ENCODE results near the gene NCAPG2.

Gene NCAPG2, protein sequence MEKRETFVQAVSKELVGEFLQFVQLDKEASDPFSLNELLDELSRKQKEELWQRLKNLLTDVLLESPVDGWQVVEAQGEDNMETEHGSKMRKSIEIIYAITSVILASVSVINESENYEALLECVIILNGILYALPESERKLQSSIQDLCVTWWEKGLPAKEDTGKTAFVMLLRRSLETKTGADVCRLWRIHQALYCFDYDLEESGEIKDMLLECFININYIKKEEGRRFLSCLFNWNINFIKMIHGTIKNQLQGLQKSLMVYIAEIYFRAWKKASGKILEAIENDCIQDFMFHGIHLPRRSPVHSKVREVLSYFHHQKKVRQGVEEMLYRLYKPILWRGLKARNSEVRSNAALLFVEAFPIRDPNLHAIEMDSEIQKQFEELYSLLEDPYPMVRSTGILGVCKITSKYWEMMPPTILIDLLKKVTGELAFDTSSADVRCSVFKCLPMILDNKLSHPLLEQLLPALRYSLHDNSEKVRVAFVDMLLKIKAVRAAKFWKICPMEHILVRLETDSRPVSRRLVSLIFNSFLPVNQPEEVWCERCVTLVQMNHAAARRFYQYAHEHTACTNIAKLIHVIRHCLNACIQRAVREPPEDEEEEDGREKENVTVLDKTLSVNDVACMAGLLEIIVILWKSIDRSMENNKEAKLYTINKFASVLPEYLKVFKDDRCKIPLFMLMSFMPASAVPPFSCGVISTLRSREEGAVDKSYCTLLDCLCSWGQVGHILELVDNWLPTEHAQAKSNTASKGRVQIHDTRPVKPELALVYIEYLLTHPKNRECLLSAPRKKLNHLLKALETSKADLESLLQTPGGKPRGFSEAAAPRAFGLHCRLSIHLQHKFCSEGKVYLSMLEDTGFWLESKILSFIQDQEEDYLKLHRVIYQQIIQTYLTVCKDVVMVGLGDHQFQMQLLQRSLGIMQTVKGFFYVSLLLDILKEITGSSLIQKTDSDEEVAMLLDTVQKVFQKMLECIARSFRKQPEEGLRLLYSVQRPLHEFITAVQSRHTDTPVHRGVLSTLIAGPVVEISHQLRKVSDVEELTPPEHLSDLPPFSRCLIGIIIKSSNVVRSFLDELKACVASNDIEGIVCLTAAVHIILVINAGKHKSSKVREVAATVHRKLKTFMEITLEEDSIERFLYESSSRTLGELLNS

DNA sequence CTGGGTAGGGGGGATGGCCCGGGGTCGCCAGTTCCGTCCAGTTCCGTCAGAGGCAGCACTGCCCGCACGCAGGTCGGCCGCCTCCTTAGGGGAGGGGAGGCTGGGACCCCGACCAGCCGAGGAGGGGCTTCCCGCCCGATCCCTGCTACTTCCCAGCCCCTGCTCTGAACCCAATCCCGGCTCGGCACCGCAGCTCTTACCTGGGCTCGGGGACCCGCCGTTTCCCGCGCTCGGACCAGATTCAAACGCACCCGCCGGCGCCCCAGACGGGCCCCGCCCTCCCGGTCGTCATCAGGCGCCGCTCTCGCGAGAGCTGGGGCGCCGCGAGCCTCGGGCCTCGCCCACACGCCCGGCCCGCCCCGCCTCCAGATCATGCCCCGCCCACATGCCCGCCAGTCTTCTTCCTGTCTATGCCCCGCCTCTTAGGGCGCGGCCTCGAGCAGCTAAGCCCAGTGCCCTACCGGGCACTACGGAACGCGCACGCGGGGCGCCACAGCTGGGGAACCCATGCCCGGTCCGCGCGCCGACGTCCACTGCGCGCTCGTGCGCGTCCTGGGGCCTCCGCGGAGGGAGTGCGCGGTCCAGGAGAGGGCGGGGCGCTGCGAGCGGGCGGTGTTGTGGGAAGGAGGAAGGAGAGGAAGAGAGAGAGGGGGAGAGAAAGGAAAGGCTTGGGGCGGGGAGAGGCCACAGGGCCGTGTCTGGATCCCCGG is at the start of gene NCAPG2:
TSS of gene NCAPG2 (minus strand) at position 281 of the 710 bp plus-strand sequence. CDS start 2,905 bp downstream, outside the sequence.
- DNase-seq, result peak; percentile 98

DNA sequence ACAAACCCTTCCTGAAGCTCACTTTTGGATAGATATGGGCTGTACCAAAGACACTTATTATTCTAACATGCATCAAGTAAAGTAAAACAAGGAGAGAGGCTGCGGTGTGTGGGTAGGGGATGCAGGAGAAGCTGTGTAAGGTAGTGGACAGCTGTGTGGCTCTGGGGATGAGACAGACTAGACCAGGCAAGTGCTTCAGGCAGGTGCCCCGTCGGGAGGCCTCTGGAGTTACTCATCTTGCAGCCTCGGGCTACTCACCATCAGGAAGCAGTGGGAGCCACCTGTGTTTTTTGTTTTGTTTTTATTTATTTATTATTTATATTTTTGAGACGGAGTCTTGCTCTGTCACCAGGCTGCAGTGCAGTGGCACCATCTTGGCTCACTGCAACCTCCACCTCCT is 49.3 kb upstream of the NCAPG2 start:
- DNase-seq, result no peak

DNA sequence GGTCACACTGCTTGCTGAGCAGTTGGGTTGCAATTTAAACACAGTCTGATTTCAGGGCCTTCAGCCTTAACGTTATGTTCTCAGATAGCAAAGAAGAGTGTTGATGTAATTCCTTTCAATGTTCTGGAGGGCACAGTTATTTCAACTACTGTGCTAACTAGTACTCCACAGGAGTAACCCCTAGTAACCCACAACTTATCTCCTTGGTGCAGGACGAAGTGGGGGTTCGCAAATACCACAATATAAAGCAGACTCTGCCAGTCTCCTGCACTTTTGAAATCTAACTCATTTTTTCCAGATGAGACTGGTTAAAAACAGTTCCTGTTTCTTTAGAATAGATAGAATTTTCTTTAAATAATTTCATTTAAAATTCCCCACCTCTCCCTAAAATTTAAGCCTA is 47.1 kb upstream of the NCAPG2 start:
- no peak for DNase-seq

DNA sequence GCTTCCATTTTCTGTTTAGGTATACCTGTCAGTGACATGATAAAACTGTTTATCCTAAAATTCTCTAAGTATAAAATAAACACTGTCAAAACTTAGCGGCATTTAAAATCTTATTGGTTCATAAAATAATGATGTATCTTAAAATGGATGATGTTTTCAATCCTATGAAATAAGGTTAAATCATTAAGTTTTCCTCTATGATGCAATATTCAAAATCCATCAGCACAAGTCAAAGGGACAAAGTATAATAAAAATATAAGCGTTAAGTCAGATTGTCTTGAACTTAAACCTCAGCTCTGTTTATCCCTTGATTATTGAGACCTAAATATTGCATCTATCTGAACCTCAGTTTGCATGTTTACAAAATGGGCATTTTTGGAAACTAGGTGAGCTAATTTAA is 46.6 kb upstream of the NCAPG2 start:
- DNase-seq, result no peak

DNA sequence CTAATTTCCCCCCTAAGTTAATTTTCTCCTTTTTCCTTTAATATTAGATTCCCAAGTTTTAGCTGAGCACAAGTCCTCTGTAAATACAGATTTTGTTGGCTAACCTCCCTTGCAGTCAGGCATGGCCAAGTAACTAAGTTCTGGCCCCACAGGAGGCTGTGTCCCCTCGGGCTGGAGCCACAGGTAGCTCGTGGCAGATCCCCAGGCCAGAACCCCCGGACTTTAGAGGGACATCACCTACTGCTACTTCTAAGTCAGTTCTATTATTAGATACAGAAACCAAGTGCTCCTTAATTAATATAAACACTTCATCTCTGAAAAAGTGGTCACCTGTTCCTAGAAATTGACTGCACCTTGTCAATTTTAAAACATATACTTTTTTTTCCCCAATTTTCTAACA is 46.1 kb upstream of the NCAPG2 start:
- DNase-seq, result no peak

DNA sequence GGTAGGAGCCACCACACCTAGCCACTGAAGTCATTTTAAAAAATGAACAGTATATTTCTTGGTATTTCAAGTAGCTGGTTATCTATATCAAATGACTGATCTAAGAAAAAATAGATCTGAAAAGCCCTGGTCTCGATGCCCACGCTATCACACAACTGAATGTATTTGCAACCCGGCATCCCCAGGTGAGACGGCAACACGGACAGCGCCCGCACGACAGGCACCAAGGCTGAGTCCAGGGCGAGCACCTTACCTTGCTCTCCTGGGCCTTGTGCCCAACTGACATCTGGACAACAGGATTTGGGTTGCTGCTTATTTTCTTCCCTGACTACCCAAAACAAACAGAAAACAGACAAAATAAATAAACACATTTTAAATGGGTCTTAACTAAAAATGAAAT is 44.8 kb upstream of the NCAPG2 start:
- no peak for DNase-seq

DNA sequence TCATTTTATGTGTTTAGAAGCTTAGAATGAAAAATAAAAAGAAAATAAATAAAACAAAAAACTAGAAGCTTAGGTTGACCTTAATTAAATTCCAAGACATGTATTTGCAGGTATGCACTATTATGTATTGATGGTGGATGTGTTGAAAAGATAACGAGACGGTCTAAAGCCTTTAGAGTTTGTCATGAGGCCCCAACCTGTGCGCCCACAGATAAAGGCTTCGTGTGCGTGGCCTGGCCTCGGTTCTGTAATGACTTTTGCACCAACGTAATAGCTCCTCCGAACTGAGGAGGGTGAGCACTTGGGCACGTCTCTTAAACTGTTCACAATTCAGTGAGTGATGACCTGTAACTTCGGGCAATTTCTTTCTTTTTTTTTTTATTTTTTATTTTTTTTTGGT is 43.7 kb upstream of the NCAPG2 start:
- no peak for DNase-seq

DNA sequence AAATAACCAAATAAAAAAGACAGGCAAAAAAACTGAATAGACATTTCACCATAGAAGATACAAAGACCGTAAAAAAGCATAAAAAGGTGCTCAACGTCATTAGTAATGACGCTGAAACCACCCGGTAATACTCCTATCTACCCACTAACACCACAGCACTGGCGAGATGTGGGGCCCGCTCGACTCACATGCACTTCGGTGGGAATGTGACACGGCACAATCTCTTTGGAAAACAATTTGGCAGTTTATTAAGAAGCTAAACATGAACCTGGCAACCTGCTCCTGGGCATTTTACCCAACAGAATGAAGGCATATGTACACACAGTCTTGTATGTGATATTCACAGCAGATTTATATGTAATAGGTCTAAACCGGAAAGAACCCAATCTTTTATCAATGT is 42.8 kb upstream of the NCAPG2 start:
- DNase-seq, result no peak

DNA sequence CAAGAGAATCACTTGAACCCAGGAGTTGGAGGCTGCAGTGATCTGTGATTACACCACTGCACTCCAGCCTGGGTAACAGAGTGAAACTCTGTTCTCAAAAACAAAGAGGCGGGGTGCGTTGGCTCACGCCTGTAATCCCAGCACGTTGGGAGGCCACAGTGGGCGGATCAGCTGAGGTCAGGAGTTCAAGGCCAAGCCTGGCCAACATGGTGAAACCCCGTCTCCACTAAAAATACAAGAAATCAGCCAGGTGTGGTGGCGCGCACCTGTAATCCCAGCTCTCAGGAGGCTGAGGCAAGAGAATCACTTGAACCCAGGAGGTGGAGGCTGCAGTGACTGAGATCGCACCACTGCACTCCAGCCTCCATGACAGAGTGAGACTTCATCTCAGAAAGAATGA is 42.4 kb upstream of the NCAPG2 start:
- DNase-seq, result no peak

DNA sequence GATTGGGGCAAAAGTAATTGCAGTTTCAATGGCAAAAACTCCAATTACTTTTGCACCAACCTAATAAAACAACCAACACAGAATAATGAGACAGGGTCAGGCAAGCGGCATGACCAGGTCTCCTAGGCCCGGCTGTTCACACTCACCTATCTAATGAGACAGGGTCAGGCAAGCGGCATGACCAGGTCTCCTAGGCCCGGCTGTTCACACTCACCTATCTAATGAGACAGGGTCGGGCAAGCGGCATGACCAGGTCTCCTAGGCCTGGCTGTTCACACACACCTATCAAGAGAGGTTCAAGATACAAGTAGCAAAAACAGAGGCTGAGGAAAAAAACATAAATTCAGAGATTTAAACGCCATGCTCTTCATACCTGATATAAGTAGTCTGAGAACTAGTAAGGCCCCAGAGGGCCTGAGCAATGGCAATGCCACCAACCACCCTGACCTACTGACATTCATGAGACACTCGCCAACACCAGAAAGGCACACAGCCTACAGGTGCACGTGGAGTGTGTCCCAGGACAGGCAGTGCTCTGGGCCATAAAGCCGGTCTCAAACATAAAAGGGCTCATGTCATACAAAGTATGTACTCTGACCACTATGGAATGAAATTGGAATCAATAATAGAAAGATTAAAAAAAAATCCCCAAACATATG is 40.6 kb upstream of the NCAPG2 start:
- DNase-seq, result no peak

DNA sequence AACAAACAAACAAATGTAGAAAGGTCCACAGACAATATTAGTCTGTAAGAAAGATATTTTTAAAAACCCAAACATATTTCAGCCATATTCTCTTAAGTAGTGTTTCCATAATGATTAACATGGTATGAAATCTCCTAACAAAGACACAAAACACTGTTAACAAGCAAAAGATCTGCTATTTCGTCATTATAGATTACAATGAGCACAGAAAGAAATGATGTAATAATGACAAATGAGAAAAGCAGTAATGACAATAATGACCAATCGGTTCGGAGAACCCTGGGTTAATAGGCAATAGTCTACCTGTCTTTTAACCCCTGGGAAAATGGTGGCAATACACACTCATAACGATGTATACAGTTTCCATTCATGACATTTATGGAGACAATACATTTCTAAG is 39.5 kb upstream of the NCAPG2 start:
- no peak for DNase-seq

DNA sequence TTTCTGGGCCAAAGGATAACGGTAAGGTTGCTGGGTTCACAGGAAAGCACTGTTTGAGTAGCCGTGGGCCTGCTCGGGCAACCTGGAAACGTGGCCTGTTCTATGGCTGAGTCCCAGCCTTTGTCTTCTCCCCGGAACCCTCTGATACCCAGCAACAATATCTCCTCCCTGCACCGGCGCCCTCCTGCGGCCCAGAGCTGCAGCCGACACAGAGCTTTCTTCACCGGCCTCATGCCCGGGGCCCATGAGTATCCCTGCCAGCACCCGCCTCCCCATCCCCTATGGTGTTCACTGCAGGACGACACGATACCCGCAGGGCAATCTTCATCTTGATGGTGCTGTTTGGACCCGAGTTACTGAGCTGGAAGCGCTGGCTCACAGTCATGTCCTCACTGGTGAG is 38.6 kb upstream of the NCAPG2 start:
- DNase-seq, result no peak

DNA sequence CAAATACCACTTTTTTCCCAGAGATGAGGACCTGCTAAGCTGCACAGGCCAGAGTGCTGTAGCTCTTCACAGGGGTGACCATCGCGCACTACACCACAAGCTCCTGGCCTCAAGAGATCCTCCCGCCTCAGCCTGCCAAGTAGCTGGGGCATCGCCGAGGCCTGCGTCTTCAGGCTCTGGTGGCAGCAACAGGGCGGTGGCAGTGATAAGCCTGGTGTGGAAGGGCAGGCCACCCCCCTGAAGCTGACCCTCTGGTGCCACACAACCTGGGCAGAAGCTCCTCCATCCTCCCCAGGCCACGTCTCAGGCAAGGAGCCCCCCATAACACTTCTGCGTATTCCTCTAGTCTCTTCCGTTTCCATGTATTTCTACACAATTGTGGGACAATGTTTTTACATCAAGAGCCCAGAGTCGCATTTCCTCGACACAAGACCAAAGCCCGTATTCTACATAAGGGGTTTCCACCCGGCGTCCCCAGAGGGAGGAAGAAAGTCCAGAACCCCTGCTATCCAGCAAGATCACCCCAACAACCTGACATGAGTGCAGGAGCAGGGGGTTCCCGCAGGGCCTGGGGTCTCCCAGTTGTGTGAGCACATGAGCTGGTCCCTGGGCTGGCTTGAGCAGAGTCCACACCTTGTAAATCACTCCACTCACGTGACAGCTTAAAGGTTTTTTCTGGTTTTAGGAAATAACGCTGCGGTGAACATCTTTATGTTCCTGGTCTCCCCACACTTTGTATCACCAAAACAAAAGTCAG is 37.6 kb upstream of the NCAPG2 start:
- DNase-seq, result no peak

DNA sequence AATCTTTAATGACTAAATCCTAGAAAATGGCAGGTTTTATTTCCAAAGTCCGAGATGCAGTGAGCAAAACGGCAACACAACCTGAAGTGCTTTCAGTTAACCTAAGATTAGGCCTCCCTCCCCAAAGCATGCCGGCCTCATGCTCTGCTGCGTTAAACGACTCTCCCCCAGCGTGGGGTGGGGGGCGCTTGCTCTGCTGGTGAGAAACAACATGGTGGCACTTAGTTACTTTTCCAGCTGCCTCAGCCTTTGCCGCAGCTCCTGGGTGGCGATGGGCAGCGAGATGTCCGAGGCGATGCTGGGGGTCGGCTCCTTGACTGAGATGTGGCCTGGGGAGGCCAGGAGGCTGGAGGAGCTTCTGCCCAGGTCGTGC is 36.7 kb upstream of the NCAPG2 start:
- no peak for DNase-seq

DNA sequence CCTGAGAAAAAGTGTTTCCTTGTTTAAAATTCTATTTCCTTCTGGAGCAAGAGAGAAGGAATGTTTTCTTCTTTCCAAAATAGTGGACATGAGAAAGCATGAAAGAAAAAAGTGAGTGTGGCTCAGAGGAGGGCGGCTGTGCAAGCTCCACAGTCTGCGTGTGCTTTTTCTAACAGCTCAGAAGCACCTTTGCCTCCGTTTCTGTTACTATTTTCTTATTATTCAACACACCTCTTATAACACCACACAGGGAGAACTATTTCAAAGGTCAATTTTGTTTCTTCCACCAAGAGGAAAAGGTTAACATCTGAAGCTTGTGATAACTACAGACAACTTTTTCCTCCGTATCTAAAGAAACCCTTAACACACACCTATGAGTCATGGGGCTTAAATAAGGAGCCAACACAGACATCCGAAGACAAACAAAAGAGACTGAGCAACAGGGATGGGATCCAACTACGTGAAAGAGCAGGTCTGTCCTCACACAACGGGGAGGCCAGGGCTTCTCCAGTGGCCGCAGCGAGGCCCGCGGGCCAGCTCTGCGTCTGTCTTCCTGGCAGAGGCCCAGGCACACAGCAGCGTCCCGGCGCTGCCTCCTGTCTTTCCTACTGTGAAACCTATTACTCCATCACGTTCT is 36.2 kb upstream of the NCAPG2 start:
- no peak for DNase-seq

DNA sequence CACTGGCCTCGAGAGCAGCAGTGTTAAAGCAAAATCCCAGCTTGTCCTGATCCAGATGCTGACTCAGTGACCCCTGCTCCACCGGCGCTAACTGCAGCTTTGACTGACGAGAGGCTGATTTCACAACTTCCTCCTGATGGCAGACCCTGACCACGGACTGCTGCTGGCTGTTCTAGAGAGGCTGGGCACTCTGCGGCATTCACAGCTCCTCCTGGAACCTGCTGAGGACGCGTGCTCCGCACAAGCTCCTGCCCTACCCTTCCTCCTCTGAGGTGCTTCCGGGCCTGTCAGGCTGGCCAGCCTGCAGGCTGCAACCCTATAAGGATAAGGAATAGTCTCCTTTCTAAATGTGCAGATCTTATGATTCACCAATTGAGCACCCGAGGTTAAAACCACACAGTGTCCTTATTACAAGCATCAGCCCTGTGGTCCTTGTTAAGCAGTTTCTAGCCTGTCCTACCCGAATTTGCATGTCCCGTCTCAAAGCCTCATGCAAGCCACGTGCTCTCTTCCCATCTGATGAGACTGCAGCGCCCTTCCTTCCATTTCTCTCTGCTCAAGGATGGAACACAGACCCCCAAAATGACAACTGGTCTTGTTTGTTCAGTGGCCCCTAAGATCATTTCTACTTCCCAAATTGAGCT is 35.5 kb upstream of the NCAPG2 start:
- DNase-seq, result no peak

DNA sequence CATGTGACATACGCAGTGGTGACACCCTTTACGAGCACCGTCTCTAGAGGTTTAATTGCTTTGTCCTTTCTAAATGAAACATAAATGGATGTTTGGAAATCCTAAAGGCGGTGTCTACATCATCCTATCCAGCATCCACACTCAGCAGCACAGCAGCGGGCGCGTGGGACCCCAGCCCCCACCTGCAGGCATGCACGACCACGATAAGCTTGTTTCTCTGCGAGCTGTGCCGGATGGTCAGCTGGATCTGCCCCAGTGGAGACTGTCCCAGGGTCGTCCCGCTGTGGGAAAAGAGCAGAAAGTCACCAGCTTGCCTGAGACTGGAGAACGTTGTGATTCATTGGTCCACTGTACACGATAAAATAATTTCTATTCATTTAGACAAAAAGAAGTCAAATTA is 34.2 kb upstream of the NCAPG2 start:
- DNase-seq, result no peak

DNA sequence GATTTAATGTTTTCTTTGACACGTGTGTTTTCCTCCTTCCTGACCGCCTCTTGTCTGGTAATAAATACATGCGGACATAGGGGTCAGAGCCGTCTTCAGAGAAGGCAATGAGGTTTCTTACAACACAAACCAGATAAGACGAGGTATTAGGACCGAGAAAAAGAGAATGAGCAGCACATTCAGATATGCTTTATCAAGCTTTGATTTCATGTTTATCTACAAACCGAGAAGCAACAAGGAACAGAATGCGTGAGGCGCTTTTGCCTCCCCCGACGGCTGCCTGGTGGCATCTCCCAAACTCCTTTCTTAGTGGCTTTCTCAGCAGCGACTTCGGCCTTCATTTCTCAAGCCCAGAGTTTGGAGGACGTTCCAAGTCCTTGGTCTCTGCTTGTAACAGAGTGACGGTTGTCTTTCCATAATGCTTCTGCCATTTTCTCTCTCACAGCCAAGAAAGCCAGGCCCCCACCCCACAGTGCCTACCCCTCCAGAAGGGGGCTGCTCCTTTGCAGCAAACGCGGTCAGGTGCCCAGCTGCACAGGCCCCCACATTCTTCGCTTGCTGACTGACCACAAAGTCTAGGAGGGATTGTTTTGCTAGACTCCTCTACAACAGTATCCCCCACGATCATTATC is 32.6 kb upstream of the NCAPG2 start:
- DNase-seq, result no peak

DNA sequence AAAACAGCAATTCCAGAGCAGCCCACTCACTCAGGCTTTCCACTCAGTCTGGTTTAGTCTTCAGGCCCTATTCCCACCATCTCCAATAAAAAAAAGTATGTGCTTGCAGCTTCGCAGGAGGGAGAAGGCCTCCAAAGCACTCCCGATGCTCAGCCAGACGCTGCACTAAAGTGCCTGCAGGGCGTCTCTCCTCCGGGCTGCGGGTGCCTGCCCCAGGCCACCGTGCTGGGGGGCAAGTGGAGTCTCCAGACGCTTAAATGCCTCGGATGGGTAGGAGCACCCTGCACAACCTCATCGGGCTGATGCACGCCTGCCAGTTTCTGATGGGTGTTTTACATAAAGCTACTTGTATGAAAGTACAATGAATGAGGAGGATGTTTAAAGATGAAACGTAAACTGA is 31.3 kb upstream of the NCAPG2 start:
- DNase-seq, result no peak

DNA sequence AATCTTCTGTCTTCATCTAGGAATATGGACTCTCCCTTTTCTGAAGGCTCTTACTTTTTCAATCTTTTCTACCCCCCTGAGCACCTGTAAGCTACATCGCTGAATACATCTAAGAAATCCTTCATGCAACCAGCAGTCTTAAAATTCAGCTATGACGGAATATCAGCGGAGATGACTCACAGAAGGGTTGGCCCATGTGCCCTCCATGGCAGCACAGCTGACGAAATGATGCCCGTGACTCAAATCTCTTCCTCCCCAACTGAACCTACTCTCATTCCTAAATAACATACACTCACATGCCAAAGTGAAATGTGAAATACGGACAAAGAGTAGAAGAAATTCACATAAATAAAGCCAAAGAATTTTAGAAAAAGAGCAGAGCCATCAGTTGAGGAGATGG is 30.3 kb upstream of the NCAPG2 start:
- no peak for DNase-seq

All from NCI-H2227 treated with DMSO at 0.1 percent for 48 hours (cell line).